ENCODE measurements around the gene PPP1CB.

Gene PPP1CB

DNA sequence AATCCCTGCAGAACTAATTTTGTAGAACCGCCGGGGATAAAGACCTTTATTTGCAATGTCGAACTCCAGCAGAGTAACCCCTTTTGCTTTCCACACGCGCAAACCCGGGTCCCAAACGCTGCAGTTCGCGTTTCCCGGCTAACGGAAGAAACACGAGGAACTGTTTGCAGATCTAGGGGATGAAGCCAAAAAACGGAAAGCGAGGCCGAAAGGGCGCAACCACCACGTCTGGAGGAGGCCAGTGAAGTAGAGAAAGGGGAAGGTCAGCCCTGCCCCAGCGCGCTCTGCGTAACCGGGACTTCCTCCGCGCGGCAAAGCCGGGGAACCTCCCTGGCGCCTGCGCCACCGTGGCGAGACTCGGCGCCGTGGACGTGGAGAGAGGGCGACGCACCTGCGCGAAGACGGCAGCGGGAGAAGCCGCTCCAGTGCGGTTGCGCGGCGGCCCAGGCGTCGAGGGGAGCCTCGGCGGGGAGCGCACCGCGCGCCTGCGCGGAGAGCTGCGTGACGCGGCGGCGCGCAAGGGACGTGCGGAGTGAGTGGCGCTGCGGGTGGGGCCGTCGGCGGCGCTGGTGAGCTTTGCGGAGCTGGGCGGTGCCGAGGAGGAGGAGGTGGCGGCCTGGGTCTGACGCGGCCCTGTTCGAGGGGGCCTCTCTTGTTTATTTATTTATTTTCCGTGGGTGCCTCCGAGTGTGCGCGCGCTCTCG is at the start of gene PPP1CB:
Gene PPP1CB (plus strand): TSS at position 579 of the 704 bp plus-strand sequence. CDS start 295 bp downstream, outside the sequence.
- peak; percentile 86 to 94 for DNase-seq (ENCODE audit: extremely low read depth in 1 of 2, low read depth in 1 of 2)

DNA sequence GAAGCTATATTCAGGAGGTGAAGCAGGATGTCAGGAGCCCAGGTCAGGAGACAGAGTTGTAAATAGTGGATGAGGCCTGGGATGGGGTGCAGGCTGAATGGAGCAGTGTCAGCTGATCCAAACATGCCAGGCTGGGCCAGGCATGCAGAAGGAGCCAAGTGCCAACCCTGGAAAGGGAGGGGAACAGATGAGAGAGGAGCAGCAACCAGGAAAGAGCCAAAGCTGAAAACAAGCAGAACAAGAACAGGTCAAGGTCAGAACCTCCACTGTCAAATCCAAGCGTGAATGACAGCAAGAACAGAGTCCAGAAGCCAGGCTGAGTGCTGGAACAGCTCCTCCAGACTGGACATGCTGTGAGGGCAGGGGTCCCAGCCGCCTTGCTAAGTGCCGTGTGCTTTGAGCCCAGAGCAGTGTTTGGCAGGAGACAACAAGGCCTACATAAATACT is 49.2 kb upstream of the PPP1CB start:
- DNase-seq (ENCODE audit: extremely low read depth in 1 of 2, low read depth in 1 of 2): no peak

DNA sequence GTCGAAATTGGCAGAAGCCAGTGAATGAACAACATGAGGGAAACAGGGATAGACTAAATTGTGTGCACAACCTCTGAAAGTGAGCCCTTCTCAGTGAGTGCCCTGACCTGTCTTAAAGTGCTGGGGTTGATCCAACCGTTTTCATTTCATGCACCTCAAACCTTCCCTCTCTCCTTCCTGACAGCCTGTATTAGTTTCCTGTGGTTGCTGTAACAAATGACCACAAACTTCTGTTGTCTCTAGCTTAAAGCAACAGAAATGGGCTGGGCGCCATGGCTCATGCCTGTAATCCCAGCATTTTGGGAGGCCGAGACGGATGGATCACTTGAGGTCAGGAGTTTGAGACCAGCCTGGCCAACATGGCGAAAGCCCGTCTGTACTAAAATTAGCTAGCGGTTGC is 48.8 kb upstream of the PPP1CB start:
- no peak for DNase-seq (ENCODE audit: extremely low read depth in 1 of 2, low read depth in 1 of 2)

DNA sequence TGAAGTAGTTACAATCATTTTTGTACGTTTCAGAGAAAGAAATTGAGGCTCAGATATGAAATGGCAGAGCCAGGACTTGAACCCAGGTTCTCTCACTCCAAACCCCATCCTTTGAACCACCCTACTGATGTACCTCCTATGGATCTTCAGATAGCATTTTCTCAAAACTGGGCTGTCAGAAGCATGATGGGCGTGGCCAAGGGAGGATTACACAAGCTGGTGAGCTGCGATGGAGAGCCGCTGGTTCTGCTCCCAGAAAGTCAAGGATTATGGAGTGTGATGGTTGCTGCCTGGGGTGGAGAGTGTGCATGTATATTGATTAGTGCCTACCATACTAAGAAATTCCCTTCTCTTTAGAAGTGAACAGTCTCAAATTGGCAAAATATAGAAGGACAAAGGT is 47.0 kb upstream of the PPP1CB start:
- no peak for DNase-seq (ENCODE audit: extremely low read depth in 1 of 2, low read depth in 1 of 2)

DNA sequence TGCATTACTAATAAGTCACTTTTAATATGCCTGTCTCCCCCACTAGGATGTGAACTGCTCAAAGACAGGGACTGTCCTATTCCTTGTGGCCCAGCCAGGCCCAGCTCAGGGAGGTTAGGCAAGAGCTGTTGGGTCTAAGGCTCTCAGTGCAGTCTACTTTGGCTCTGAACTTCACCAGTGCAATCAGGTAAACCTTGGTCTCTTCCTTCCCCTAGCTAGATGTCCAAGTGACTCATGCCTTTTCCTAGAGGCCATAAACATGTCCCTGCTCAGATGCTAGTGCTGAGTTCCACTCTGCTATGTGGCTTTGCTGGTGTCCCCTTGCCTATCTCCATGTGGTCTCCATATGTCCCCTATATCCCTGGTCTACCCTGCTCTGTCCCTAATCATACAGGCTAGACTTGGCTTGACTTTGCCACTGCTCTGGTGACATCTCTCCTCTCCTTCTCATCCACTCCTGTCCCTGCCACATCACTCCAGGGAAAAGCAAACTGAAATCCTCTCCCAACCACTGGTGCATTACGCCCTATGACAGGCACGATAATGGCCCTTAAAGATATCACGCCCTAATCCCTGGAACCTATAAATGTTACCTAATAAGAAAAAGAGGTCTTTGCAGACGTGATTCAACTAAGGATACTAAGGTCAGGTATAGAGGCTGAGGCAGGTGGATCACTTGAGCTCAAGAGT is 45.7 kb upstream of the PPP1CB start:
- no peak for DNase-seq (ENCODE audit: extremely low read depth in 1 of 2, low read depth in 1 of 2)

DNA sequence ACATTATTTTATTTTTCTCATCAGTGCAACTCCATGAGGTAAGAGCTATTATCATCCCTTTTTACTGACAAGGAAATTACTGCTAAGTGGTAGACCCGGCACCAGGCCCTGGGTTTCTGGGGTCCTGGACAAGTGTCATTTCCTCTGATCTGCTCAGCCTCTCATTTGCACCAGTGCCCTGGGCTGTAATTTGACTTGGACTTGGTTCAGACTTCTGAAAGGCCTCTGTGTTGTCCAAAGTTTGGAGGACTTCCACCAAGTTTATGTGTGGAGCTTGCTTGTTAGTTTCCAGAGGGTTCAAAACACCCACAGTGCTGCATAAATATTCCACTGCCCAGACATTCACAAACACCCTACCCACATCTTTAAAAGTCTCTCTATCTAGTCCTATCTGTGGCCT is 44.0 kb upstream of the PPP1CB start:
- DNase-seq (ENCODE audit: extremely low read depth in 1 of 2, low read depth in 1 of 2): no peak

DNA sequence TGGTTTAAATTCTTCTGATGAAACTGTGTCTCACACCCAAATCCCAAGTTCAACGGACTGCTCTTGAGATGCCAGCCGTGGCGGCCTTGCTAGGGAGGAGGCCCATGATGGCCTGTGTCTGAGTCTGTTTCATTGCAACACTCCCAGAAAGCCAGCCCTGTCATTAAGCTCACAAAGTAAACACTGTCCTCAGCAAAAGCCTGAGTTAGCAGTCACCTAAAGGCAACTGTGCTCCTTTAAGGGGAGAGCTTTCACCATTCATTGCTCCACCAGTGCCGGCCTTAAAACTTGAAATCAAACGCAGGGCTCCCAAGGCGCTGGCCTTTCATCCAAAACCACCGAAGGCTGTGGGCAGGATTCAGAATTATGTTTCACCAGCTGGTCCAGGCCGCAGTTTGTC is 42.5 kb upstream of the PPP1CB start:
- no peak for DNase-seq (ENCODE audit: extremely low read depth in 1 of 2, low read depth in 1 of 2)

DNA sequence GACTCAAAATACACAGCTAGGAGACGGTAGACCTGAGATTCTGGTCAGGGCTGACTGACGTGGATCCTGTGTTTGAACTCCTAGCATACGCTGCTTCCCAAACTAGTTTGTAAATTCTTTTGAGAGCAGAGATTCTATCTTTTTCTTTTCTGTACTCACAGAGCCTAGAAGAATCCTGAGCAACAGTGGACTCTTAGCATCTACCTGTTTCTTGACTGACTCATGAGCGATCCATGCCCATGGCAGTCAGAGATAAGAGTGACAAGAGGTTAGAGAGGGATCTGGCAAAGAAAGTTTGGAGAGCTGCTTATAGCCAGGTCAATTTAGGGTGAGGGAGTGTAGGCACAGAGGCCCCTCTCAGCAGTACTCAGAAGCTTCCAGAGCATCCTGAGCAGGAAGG is 41.1 kb upstream of the PPP1CB start:
- no peak for DNase-seq (ENCODE audit: extremely low read depth in 1 of 2, low read depth in 1 of 2)

DNA sequence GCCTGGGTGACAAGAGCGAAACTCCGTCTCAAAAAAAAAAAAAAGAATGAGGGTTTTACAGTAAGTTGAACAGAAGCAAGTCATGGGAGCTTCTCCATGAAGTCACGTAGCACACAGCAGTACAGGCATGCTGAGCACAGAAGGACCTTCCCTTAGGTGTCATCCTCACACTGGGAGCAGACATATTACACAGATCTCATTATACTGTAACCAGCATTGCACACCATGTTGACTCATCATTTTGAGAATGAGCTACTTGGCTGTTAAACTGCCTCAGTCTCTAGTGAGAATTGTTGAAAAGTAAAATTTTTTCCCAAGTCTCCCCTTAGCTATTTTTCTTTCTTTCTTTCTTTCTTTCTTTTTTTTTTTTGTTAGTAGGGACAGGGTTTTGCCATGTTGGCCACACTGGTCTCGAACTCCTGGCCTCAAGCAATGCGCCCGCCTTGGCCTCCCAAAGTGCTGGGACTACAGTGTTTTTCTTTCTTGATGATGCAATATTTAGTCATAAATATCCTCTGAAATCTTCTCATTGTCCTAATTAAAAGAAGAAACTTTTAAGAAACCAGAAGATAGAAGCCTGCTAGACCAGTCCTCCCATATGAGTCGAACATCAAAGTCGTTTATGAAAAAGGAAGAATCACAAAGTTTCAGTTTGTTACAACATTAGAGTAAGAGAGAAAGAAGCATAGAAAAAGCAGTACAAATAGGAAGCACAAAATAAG is 37.9 kb upstream of the PPP1CB start:
- DNase-seq (ENCODE audit: extremely low read depth in 1 of 2, low read depth in 1 of 2): no peak

DNA sequence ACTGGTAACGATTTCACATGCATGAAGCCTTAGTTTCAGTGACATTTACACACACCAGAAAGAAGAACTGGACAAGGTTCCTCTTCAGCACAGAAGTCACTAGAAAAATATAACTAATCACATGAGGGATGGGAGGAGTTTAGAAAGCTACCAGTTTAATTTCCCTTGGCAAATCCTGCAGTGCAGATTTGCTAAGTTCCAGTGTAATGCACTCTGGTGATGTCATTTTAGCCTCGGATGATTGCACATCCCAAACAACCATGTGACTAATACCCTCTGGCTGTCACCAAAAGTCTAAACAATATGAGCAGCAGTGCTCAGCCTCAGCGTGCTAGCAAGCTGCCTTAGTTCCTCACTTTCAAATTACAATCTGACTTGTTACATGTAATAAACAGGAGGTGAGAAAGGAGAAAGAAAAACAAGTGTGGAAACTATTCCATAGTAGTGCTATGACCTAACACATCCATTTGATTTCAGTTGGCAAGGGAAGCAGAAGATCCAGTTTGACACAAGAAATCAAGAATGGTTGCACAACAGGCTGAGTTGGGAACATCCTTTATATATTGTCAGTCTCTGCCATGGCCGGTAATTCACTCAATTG is 35.3 kb upstream of the PPP1CB start:
- DNase-seq (ENCODE audit: extremely low read depth in 1 of 2, low read depth in 1 of 2): no peak

DNA sequence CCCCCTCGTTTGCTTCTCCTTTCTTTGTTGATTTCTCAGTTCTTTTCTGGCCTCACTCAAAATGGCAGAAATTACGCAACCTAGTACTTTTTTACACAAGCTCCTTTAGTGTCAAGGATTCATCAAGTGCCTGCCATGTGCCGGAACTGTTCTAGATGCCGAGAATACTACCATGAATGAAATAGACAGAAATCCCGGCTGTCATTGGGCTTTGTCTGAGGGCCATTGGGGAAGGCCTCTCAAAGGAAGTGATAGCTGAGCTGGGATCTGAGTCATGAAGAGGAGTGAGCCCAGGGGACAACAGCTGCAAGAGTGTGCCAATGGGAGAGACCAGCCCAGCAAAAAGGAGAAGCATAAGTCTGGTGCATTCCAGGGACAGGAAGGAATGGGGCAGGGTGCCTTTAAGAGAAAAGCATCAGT is 34.3 kb upstream of the PPP1CB start:
- no peak for DNase-seq (ENCODE audit: extremely low read depth in 1 of 2, low read depth in 1 of 2)

DNA sequence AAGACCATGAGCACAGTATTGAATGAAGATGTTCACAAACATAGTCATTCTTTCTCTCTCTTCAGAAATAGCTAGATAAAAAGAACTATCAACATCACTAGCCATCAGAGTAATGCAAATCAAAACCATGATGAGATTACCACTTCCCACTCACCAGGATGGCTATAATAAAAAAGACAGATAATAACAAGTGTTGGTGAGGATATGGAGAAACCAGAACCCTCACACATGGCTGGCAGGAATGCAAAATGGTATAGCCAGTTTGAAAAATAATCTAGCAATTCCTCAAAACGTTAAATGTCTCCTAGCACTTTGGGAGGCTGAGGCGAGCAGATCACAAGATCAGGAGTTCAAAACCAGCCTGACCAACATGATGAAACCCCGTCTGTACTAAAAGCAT is 31.3 kb upstream of the PPP1CB start:
- DNase-seq (ENCODE audit: extremely low read depth in 1 of 2, low read depth in 1 of 2): no peak

DNA sequence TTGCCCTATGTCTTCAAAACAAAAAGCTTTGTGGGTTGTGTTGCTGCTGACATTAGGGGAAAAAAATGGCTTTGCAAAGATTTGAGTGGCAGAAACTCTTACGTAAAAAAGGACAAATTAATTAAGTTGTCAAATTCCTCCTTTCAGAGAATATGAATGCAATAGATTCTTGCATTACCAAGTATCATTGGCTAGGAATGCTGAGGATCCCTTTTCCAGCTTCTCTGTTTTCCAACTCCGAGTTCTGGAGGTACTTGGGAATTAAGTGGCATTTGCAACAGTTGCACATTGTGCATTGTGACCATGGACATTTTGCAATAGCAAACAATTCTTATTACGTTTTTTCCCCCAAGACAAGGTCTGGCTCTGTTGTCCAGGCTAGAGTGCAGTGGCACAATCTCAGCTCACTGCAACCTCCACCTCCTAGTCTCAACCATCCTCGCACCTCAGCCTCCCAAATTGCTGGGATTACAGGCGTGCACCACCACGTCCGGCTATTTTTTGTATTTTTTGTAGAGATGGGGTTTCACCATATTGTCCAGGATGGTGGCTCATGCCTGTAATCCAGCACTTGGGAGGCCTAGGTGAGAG is 29.9 kb upstream of the PPP1CB start:
- no peak for DNase-seq (ENCODE audit: extremely low read depth in 1 of 2, low read depth in 1 of 2)

DNA sequence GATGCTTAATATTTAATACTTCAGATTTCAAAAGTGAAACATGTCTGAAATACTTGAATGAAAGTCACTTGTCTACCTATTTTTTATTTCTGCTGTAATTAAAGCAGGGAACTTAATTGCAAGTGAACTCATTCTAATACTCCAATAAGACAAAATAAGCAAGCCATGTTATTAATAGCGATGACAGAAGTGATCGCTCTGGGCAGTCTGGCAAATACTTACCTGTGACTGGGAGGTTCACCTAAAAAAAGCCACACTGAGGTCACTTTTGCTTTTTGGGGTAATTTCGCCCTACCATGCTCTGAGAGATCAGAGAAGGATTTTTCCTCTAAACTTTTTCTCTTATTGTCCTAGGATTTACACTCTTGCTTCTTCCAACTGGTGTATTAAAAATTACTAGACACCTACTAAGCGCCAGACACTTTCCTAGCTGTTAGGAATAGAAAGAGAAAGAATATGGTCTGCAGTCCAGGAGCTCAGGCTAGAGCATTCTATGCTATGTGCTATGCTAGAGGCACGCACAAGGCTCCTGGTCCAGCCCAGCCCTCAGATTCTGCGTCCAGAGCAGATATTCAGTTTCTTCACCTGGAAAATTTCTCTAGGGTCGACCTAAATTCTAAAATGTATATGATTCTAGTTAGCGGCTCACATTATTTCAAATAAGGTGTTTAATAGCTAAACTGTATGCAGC is 26.5 kb upstream of the PPP1CB start:
- no peak for DNase-seq (ENCODE audit: extremely low read depth in 1 of 2, low read depth in 1 of 2)

DNA sequence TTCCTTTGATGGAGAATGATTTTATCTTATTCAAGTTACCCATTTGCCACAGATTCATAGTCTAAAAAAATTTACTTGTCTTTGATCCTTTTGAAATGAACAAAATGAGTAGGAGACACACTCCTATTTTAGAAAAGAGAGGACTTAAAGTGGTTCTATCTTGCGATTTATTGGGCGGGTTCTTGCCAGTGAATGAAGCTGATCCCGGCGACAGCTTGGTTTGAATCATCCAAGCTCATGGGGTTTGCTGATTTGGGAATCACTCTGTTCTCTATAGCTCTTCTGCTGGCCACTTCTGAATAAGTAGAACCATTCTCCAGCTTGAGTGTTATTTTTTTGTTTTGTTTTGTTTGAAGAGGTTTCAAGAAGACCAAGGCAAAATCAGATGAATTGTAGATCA is 25.5 kb upstream of the PPP1CB start:
- DNase-seq (ENCODE audit: extremely low read depth in 1 of 2, low read depth in 1 of 2): no peak

DNA sequence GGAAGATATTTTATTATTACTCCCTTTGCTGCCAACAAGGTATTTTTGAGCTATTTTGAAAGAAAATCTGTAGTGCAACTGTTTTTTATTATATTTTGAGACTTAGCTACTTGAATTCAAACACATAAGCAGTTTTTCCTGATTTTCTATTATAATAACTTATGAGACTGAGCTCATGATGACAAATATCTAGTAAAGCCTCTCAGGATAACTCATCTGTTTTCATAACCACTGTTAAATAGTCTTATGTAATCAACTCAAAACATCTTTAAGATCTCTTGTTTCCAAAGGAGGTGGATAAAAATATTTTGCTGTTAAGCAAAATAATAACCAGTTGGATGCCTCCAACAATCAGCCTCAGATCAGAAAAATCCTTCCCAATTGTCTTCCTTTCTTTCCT is 21.9 kb upstream of the PPP1CB start:
- no peak for DNase-seq (ENCODE audit: extremely low read depth in 1 of 2, low read depth in 1 of 2)

DNA sequence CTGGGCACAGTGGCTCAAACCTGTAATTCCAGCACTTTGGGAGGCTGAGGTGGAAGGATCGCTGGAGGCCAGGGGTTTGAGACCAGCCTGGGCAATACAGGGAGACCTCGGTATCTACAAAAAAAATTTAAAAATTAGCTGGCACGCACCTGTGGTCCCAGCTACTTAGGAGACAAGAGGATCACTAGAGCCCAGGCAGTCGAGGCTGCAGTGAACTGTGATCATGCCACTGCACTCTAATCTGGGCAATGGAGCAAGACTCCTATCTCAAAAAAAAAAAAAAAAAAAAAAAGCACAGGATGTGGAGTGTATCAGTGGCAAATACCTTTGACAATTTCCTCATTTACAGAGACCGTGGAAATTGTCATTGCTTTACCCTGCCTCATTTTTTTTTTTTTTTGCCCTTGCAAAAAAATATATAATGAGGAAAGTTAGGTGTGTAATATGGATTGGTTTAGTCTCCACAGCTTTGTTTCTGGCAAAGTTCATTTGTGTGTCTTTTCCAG is 20.9 kb upstream of the PPP1CB start:
- no peak for DNase-seq (ENCODE audit: extremely low read depth in 1 of 2, low read depth in 1 of 2)

DNA sequence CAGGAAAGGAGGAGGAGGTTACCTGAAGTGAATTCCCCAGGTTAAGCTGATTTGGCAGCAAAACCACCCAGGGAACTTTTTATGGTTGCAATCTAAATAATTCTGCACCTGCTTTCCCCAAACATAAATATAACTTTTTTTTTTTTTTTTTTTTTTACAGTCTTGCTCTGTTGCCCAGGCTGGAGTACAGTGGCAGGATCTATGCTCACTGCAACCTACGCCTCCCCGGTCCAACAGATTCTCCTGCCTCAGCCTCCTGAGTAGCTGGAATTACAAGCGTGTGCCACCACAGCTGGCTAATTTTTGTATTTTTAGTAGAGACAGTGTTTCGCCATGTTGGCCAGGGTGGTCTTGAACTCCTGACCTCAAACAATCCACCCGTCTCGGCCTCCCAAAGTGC is 16.1 kb upstream of the PPP1CB start:
- DNase-seq (ENCODE audit: extremely low read depth in 1 of 2, low read depth in 1 of 2): no peak

DNA sequence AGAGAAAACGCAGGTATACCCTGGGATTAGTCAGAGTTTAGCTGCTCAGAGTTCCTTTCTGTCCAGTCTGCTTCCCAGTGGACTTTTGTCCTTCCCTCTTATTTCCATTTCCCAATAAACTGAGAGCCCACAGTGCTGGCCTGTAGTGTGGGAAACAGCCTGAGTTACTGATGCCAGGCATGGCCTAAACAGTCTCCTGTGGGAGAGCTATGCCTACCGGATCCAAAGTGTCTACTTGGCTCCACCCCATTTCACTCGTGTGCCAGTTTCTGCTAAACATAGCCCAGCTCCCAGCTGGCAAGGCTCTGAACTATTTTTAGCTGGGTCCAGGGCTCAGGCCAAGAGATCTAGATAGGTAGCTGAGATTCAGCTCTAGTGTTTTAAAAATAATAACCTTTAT is 15.6 kb upstream of the PPP1CB start:
- no peak for DNase-seq (ENCODE audit: extremely low read depth in 1 of 2, low read depth in 1 of 2)

DNA sequence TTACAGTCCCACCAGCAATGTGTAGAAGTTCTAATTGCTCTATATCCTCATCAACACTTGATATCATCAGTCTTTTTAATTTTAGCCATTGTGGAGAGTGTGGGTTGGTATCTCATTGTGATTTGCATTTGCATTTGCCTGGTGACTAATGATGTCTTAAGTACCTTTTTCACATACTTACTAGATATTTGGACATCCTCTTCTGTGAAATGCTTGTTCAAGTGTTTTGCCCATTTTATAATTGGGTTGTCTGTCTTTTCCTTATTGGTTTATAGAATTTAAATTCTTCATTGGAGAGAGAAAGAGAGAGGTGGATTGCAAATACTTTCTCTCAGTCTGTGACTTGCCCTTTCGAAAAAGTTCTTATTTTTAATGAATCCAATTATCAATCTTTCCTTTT is 14.0 kb upstream of the PPP1CB start:
- DNase-seq (ENCODE audit: extremely low read depth in 1 of 2, low read depth in 1 of 2): no peak
